NCI-H146 treated with DMSO at 0.1 percent for 48 hours (cell line): Measurements from ENCODE around the gene PILRB.

ENCODE experiments used
- DNase-seq: peaks from one replicate; lab custom pipeline; 2025; ENCODE audit not compliant: unreplicated experiment; lab: John Stamatoyannopoulos, UW

Gene PILRB

GRCh38 chr7:100400656-100401055 lies 42.7 kb downstream of the PILRB start:
- DNase-seq, result no peak

GRCh38 chr7:100401811-100402210 lies 43.9 kb downstream of the PILRB start:
- DNase-seq, result no peak

GRCh38 chr7:100402241-100402640 lies 44.3 kb downstream of the PILRB start:
- DNase-seq, result no peak

GRCh38 chr7:100406767-100407166 lies 48.9 kb downstream of the PILRB start:
- no peak for DNase-seq

GRCh38 chr7:100407285-100408180 lies 49.6 kb downstream of the PILRB start:
- peak; percentile 46 for DNase-seq

GRCh38 chr7:100411101-100411500 lies 53.2 kb downstream of the PILRB start:
- no peak for DNase-seq

- no peak for DNase-seq
These were observed 55.4 kb downstream of the PILRB start for GRCh38 chr7:100413346-100413745.

- DNase-seq, result no peak
These were observed 56.0 kb downstream of the PILRB start for GRCh38 chr7:100413889-100414288.

GRCh38 chr7:100415448-100415847 lies 57.5 kb downstream of the PILRB start:
- no peak for DNase-seq
